OCI-LY1 (cell line): ENCODE measurements around the gene SPATS2L.

ENCODE experiments used
- H2AFZ ChIP-seq: fragments of 200-600 bp; sonication (generic), shearing (Covaris generic); 2 replicates; pipeline ENCODE4 v1.6.0; 2014; ENCODE audit warnings: antibody characterized with exemption, mild to moderate bottlenecking, low read length
- H3F3A ChIP-seq: fragments of 200-600 bp; sonication (generic), shearing (Covaris generic); 2 replicates; pipeline ENCODE4 v1.6.0; 2014; ENCODE audit warnings: mild to moderate bottlenecking, antibody characterized with exemption, low read length, moderate library complexity; ENCODE audit not compliant: insufficient read depth
- H3K27ac ChIP-seq: fragments of 200-600 bp; sonication (generic); 2 replicates; pipeline ENCODE4 v1.5.1; 2014; ENCODE audit warnings: low read length, mixed run types, mild to moderate bottlenecking, low read depth; ENCODE audit not compliant: poor library complexity, severe bottlenecking
- H3K27me3 ChIP-seq: fragments of 200-600 bp; sonication (generic); 2 replicates; pipeline ENCODE4 v1.6.0; 2014; ENCODE audit warnings: antibody characterized with exemption, mild to moderate bottlenecking, low read length, moderate library complexity; ENCODE audit not compliant: insufficient read depth
- H3K36me3 ChIP-seq: fragments of 200-600 bp; sonication (generic); 2 replicates; pipeline ENCODE4 v1.6.1; 2014; ENCODE audit warnings: mild to moderate bottlenecking, antibody characterized with exemption, low read length, moderate library complexity, mixed read lengths; ENCODE audit not compliant: insufficient read depth
- H3K4me1 ChIP-seq: fragments of 200-600 bp; sonication (generic); 2 replicates; pipeline ENCODE4 v1.5.1; 2014; ENCODE audit warnings: mild to moderate bottlenecking, low read length, moderate library complexity; ENCODE audit not compliant: insufficient read depth, severe bottlenecking
- H3K4me2 ChIP-seq: fragments of 200-600 bp; sonication (generic), shearing (Covaris generic); 2 replicates; pipeline ENCODE4 v1.6.1; 2014; ENCODE audit warnings: low read length
- H3K4me3 ChIP-seq: fragments of 200-600 bp; sonication (generic); 2 replicates; pipeline ENCODE4 v1.5.1; 2014; ENCODE audit warnings: low read length, low read depth, mild to moderate bottlenecking, mixed read lengths; ENCODE audit not compliant: poor library complexity, severe bottlenecking
- H3K79me2 ChIP-seq: fragments of 200-600 bp; shearing (Covaris generic); 2 replicates; pipeline ENCODE4 v1.6.1; 2016; ENCODE audit warnings: mixed run types, low read length, mixed read lengths; ENCODE audit not compliant: insufficient read depth
- H3K9ac ChIP-seq: fragments of 200-600 bp; sonication (generic), shearing (Covaris generic); 2 replicates; pipeline ENCODE4 v1.6.1; 2014; ENCODE audit warnings: mild to moderate bottlenecking, low read length, mixed read lengths
- H3K9me2 ChIP-seq: fragments of 200-600 bp; sonication (generic), shearing (Covaris generic); 2 replicates; pipeline ENCODE4 v1.6.1; 2014; ENCODE audit warnings: low read depth, mild to moderate bottlenecking, low read length, mixed read lengths
- H3K9me3 ChIP-seq: fragments of 200-600 bp; shearing (Covaris generic); 2 replicates; pipeline ENCODE4 v1.6.1; 2014; ENCODE audit warnings: low read length, mixed read lengths
- H4K20me1 ChIP-seq: fragments of 200-600 bp; sonication (generic), shearing (Covaris generic); 2 replicates; pipeline ENCODE4 v1.6.0; 2016; ENCODE audit warnings: mild to moderate bottlenecking, low read length; ENCODE audit not compliant: insufficient read depth
- EZH2 ChIP-seq: fragments of 200-600 bp; sonication (generic), shearing (Covaris generic); IDR thresholded peaks from 2 replicates; pipeline ENCODE4 v1.8.0; 2017; ENCODE audit warnings: borderline replicate concordance, mixed run types, mild to moderate bottlenecking, antibody characterized with exemption, low read length, moderate library complexity, mixed read lengths
- TF ChIP-seq, protein P1 (sequence below): fragments of 200-600 bp; sonication (generic), shearing (Covaris generic); IDR thresholded peaks from 2 replicates; pipeline ENCODE4 v1.5.1; 2017; ENCODE audit warnings: mild to moderate bottlenecking, antibody characterized with exemption, low read length, moderate library complexity, mixed read lengths

SPATS2L gene

DNA sequence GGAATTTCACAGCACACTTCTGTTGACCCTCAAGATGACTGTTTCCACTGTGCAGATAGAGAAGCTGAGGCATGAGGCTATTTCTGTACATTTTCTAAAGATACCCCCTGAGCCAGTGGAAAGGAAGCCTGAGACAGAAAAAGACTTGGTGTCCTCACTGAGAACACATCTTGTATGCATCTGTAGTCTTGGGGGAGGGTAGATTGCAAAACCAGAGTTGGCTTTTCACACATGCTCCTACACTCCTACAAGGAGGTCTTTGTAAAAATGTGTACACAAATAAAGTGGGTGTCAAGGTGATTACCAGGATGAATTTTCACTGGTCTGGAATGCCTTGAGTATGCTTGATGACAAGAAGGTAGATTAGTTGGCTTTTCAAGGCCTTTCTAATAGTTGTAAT, 105.3 kb downstream of the SPATS2L start:
- H3K27ac ChIP-seq, result no peak overlapping the region
- no peak for TF ChIP-seq EZH2
- TF ChIP-seq, protein P1, sequence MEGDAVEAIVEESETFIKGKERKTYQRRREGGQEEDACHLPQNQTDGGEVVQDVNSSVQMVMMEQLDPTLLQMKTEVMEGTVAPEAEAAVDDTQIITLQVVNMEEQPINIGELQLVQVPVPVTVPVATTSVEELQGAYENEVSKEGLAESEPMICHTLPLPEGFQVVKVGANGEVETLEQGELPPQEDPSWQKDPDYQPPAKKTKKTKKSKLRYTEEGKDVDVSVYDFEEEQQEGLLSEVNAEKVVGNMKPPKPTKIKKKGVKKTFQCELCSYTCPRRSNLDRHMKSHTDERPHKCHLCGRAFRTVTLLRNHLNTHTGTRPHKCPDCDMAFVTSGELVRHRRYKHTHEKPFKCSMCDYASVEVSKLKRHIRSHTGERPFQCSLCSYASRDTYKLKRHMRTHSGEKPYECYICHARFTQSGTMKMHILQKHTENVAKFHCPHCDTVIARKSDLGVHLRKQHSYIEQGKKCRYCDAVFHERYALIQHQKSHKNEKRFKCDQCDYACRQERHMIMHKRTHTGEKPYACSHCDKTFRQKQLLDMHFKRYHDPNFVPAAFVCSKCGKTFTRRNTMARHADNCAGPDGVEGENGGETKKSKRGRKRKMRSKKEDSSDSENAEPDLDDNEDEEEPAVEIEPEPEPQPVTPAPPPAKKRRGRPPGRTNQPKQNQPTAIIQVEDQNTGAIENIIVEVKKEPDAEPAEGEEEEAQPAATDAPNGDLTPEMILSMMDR, result no peak
- H3K79me2 ChIP-seq, result no peaks in the 10 kb centered on the region
- no peaks in the 10 kb centered on the region for H4K20me1 ChIP-seq
- no peak overlapping the region for H3K4me2 ChIP-seq
- no peaks in the 10 kb centered on the region for H3K27me3 ChIP-seq
- no peaks in the 10 kb centered on the region for H3F3A ChIP-seq
- H3K4me3 ChIP-seq, result no peak overlapping the region
- no peak overlapping the region for H2AFZ ChIP-seq
- H3K4me1 ChIP-seq, result no peaks in the 10 kb centered on the region
- no peak overlapping the region for H3K9ac ChIP-seq
- no peaks in the 10 kb centered on the region for H3K9me3 ChIP-seq
- H3K9me2 ChIP-seq, result no peaks in the 10 kb centered on the region
- no peaks in the 10 kb centered on the region for H3K36me3 ChIP-seq

DNA sequence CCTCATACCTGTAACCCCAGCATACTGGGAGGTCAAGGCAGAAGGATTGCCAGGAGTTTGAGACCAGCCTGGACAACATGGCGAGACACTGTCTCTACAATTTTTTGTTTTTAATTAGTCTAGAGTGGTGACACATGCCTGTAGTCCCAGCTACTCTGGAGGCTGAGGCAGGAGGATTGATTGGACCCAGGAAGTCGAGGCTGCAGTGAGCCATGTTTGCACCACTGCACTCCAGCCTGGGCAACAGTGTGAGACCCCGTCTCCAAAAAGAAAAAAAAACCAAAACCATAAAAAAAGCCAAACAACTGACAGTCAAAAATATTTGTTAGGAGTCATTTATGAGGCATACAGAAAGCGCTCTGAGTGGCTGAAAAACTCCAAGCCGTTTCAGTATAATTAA, 107.9 kb downstream of the SPATS2L start:
- Histone ChIP-seq H3K9ac (no peak overlapping the region), H3K79me2 (no peaks in the 10 kb centered on the region), H2AFZ (no peak overlapping the region), H3K27me3 (no peaks in the 10 kb centered on the region), H3K4me2 (no peak overlapping the region), H3K27ac (no peak overlapping the region), H3K9me3 (no peaks in the 10 kb centered on the region), H3K4me3 (no peak overlapping the region), H4K20me1 (no peaks in the 10 kb centered on the region), H3K36me3 (no peaks in the 10 kb centered on the region; the same call in 1 of the 2 replicates), H3K9me2 (no peaks in the 10 kb centered on the region), H3K4me1 (no peaks in the 10 kb centered on the region), H3F3A (no peaks in the 10 kb centered on the region)
- TF ChIP-seq, protein P1, result no peak
- no peak for TF ChIP-seq EZH2

DNA sequence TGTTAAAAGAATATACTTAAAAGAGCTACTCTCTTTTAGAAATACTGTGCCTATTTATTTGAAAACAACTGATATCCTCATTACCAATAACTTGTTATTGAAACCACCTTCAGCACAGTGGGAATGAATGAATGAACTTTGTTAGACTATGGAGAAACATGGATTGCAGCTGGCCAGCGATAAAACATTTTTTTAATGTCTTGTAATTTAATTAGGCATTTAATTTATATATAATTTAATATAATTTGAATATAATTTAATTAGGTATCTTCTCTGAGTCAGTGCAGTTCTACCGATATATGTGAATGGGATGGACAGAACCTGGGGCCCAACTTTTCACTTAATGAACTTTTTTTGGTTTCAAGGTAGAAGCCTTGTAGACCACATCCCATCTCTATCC, 109.0 kb downstream of the SPATS2L start:
- H3F3A ChIP-seq, result no peaks in the 10 kb centered on the region

More for the DNA sequence above, 109.0 kb downstream of the SPATS2L start:
- Histone ChIP-seq H3K4me2 (no peak overlapping the region), H3K27me3 (no peaks in the 10 kb centered on the region), H3K4me1 (no peaks in the 10 kb centered on the region), H3K9me2 (no peaks in the 10 kb centered on the region), H3K9me3 (no peaks in the 10 kb centered on the region), H2AFZ (no peak overlapping the region), H3K4me3 (no peak overlapping the region), H3K9ac (no peak overlapping the region), H3K27ac (no peak overlapping the region), H3K79me2 (no peaks in the 10 kb centered on the region), H4K20me1 (no peaks in the 10 kb centered on the region), H3K36me3 (no peaks in the 10 kb centered on the region; the same call in 1 of the 2 replicates)
- TF ChIP-seq EZH2, result no peak
- TF ChIP-seq, protein P1, result no peak
